Hair follicular keratinocyte (primary cell): Measurements from ENCODE around the gene SNX12. TPM values are rescaled to one million over a fixed set of nuclear protein-coding genes. Genes with fewer than 3 reads are reported as not detected.

ENCODE experiments used
- total RNA-seq: library from RNA; depleted of rRNA; stranded (reverse); fragments of >200 nt; gene quantifications from 2 replicates; pipeline ENCODE4 v1.2.3, GENCODE V29; 2015

Gene SNX12
- total RNA-seq, result 54.4 and 68.9 TPM in 2 replicates

GRCh38 chrX:71068044-71068918 lies at the start of gene SNX12:
Gene SNX12 (minus strand): TSS chrX:71068334. CDS start chrX:71068306, 28 bp downstream.

GRCh38 chrX:71111141-71111843 lies 43.2 kb upstream of the SNX12 start, which contains the start of gene IL2RG:
Gene IL2RG (minus strand): TSS chrX:71111577. CDS start chrX:71111539, 38 bp downstream.

GRCh38 chrX:71106427-71106826 lies 38.3 kb upstream of the SNX12 start, which contains the start of gene CXorf65:
Gene CXorf65 (minus strand): TSS chrX:71106740. CDS start chrX:71106556, 184 bp downstream.

GRCh38 chrX:71095555-71095980 lies 27.4 kb upstream of the SNX12 start, which contains the start of gene FOXO4:
Gene FOXO4 (plus strand): TSS chrX:71095851. CDS start chrX:71096529, 678 bp downstream.

Other genes starting within 250 kb of the SNX12 start
- gene TEX11, start 159.6 kb downstream of the SNX12 start, total RNA-seq, result not detected in 2 replicates
- gene SLC7A3, start 137.2 kb downstream of the SNX12 start, total RNA-seq, result not detected in 2 replicates
- 1.6 and 2.9 TPM in 2 replicates for gene FOXO4, start 27.5 kb upstream of the SNX12 start, total RNA-seq
- not detected in 2 replicates for gene CXorf65, start 38.4 kb upstream of the SNX12 start, total RNA-seq
- not detected in 2 replicates for gene IL2RG, start 43.2 kb upstream of the SNX12 start, total RNA-seq
- gene MED12, start 50.3 kb upstream of the SNX12 start, total RNA-seq, result 11.0 and 16.0 TPM in 2 replicates
- gene NLGN3, start 76.5 kb upstream of the SNX12 start, total RNA-seq, result not detected in 2 replicates
- gene GJB1, start 154.9 kb upstream of the SNX12 start, total RNA-seq, result not detected in 2 replicates
- gene ZMYM3, start 185.8 kb upstream of the SNX12 start, total RNA-seq, result 7.8 and 9.5 TPM in 2 replicates
- gene NONO, start 215.3 kb upstream of the SNX12 start, total RNA-seq, result 232 and 281 TPM in 2 replicates
- gene ITGB1BP2, start 233.4 kb upstream of the SNX12 start, total RNA-seq, result 0.23 and 1.7 TPM in 2 replicates